Measurements from ENCODE around the gene PHF21A.

PHF21A gene

GRCh38 chr11:45918331-45918941, 202.8 kb downstream of the PHF21A start:
- peaks cover 34% of the 10 kb centered on the region for H3K4me1 Mint-ChIP-seq
- H3K9me3 Mint-ChIP-seq: no peaks in the 10 kb centered on the region
- peak overlapping the region; percentile 99 for H3K27ac Mint-ChIP-seq
- no peak for TF ChIP-seq CTCF (IDR thresholded peaks at IDR 0.05)
- no peaks in the 10 kb centered on the region for H3K36me3 Mint-ChIP-seq (ENCODE audit: low read depth)
- peak overlapping the region; percentile 97 for H3K4me3 Mint-ChIP-seq
- H3K27me3 Mint-ChIP-seq (ENCODE audit: low read depth, poor library complexity): peaks cover 30% of the 10 kb centered on the region
- peak; percentile 86 for DNase-seq

GRCh38 chr11:45917623-45918330, 203.5 kb downstream of the PHF21A start, which contains the start of gene PEX16:
Gene PEX16, minus strand, starts transcription at chr11:45917877. Its CDS starts 66 bp downstream, at chr11:45917811.
- Mint-ChIP-seq H3K36me3 (ENCODE audit: low read depth) (no peaks in the 10 kb centered on the region), H3K27ac (peak within 1 kb of the TSS; percentile 99), H3K4me1 (peaks cover 32% of the 10 kb centered on the region), H3K9me3 (no peaks in the 10 kb centered on the region), H3K27me3 (ENCODE audit: low read depth, poor library complexity) (peaks cover 26% of the 10 kb centered on the region), H3K4me3 (peak within 1 kb of the TSS; percentile 97)
- peak; percentile 91 for DNase-seq
- no peak for TF ChIP-seq CTCF (IDR thresholded peaks at IDR 0.05)

GRCh38 chr11:45917286-45917622, 204.0 kb downstream of the PHF21A start:
- H3K27me3 Mint-ChIP-seq (ENCODE audit: low read depth, poor library complexity): peaks cover 26% of the 10 kb centered on the region
- no peak for DNase-seq
- H3K36me3 Mint-ChIP-seq (ENCODE audit: low read depth): no peaks in the 10 kb centered on the region
- H3K9me3 Mint-ChIP-seq: no peaks in the 10 kb centered on the region
- no peak for TF ChIP-seq CTCF (IDR thresholded peaks at IDR 0.05)
- H3K27ac Mint-ChIP-seq: no peak overlapping the region
- H3K4me1 Mint-ChIP-seq: peaks cover 32% of the 10 kb centered on the region
- peak overlapping the region; percentile 97 for H3K4me3 Mint-ChIP-seq

GRCh38 chr11:45915446-45915845, 205.8 kb downstream of the PHF21A start:
- no peak for DNase-seq
- Mint-ChIP-seq H3K36me3 (ENCODE audit: low read depth) (no peaks in the 10 kb centered on the region), H3K4me3 (no peak overlapping the region), H3K27me3 (ENCODE audit: low read depth, poor library complexity) (peaks cover 8% of the 10 kb centered on the region), H3K9me3 (no peaks in the 10 kb centered on the region), H3K27ac (no peak overlapping the region), H3K4me1 (peaks cover 20% of the 10 kb centered on the region)
- no peak for TF ChIP-seq CTCF (IDR thresholded peaks at IDR 0.05)

- Mint-ChIP-seq H3K27ac (no peak overlapping the region), H3K4me1 (peaks cover 18% of the 10 kb centered on the region)
- no peak for TF ChIP-seq CTCF (IDR thresholded peaks at IDR 0.05)
These were observed 207.2 kb downstream of the PHF21A start for GRCh38 chr11:45913942-45914635.

More at GRCh38 chr11:45913942-45914635, 207.2 kb downstream of the PHF21A start:
- Mint-ChIP-seq H3K27me3 (ENCODE audit: low read depth, poor library complexity) (no peaks in the 10 kb centered on the region), H3K4me3 (no peak overlapping the region), H3K36me3 (ENCODE audit: low read depth) (no peaks in the 10 kb centered on the region), H3K9me3 (no peaks in the 10 kb centered on the region)
- no peak for DNase-seq

All from nephron progenitor cell (in vitro differentiated cells).